ENCODE results near the gene TMEM209. TPM values are rescaled to one million over a fixed set of nuclear protein-coding genes. Genes with fewer than 3 reads are reported as not detected.
A peak's percentile ranks its signal among the peaks of the same experiment; 100 is the strongest.

TMEM209 gene
- polyA plus RNA-seq, 2 of the 4 experiments (the other 2 are of a cell fraction): 12.8 to 36.6 TPM

GRCh38 chr7:130218806-130219620 lies 13.8 kb upstream of the TMEM209 start:
- ATAC-seq: no peak
- CTCF ChIA-PET: no interaction called here

GRCh38 chr7:130216750-130217149 lies 11.5 kb upstream of the TMEM209 start:
- Histone ChIP-seq H3K4me1 (no peaks in the 10 kb centered on the region), H3K9me3 (no peaks in the 10 kb centered on the region), H3K4me3 (no peak overlapping the region), H3K27ac (no peak overlapping the region), H3K4me2 (no peak overlapping the region)
- ATAC-seq (peak; percentile 43 to 54; a peak in 2 of 6 replicates), FAIRE-seq (no peak), DNase-seq (ENCODE audit: low read depth in 1 of 2, low spot score in 1 of 2) (no peak)
- ChIA-PET POLR2A (interaction anchor here (0.6 kb wide), 1 partner anchor 22 kb away, joined by 3 read pairs; no protein-coding TSS in a partner anchor), CTCF (no interaction called here)
- WGBS (ENCODE audit: missing lambda C conversion rate): 33% methylated on average over 1 of the region's 1 CpG
- TF ChIP-seq SREBF2 (IDR thresholded peaks at IDR 0.05) (no peak), GATA3 (IDR thresholded peaks at IDR 0.05; ENCODE audit: borderline replicate concordance) (no peak), HEYL (CRISPR knock-in tag; IDR thresholded peaks at IDR 0.05) (no peak), RCOR1 (IDR thresholded peaks at IDR 0.05; ENCODE audit: low read depth, low read length) (no peak), JUN (IDR thresholded peaks at IDR 0.05) (no peak), FOXS1 (CRISPR knock-in tag; IDR thresholded peaks at IDR 0.05) (no peak), PHF8 (IDR thresholded peaks at IDR 0.05; ENCODE audit: borderline replicate concordance, low read depth) (no peak)
- TF ChIP-seq, protein P1, sequence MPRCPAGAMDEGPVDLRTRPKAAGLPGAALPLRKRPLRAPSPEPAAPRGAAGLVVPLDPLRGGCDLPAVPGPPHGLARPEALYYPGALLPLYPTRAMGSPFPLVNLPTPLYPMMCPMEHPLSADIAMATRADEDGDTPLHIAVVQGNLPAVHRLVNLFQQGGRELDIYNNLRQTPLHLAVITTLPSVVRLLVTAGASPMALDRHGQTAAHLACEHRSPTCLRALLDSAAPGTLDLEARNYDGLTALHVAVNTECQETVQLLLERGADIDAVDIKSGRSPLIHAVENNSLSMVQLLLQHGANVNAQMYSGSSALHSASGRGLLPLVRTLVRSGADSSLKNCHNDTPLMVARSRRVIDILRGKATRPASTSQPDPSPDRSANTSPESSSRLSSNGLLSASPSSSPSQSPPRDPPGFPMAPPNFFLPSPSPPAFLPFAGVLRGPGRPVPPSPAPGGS (IDR thresholded peaks at IDR 0.05): no peak
- TF ChIP-seq, protein P2, sequence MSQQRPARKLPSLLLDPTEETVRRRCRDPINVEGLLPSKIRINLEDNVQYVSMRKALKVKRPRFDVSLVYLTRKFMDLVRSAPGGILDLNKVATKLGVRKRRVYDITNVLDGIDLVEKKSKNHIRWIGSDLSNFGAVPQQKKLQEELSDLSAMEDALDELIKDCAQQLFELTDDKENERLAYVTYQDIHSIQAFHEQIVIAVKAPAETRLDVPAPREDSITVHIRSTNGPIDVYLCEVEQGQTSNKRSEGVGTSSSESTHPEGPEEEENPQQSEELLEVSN (IDR thresholded peaks at IDR 0.05; ENCODE audit: borderline replicate concordance, low read depth): no peak

More at GRCh38 chr7:130218806-130219620, 13.8 kb upstream of the TMEM209 start:
- TF ChIP-seq HOXB13 (CRISPR knock-in tag; IDR thresholded peaks at IDR 0.05; ENCODE audit: low read depth): no peak
- no peak for TF ChIP-seq BHLHE40 (IDR thresholded peaks at IDR 0.05; ENCODE audit: low read depth, low read length)
- no peak for TF ChIP-seq ZNF302 (CRISPR knock-in tag; IDR thresholded peaks at IDR 0.05)
- no peak for TF ChIP-seq EHMT2 (IDR thresholded peaks at IDR 0.05; ENCODE audit: low read depth)
- DNase-seq (ENCODE audit: low read depth in 1 of 2, low spot score in 1 of 2) (no peak), FAIRE-seq (no peak)
- H3K4me1 ChIP-seq: no peaks in the 10 kb centered on the region
- no peaks in the 10 kb centered on the region for H3K9me3 ChIP-seq
- no peak overlapping the region for H3K4me3 ChIP-seq
- POLR2A ChIA-PET: interaction anchor here (1.0 kb wide), 1 partner anchor 14 kb away, joined by 3 read pairs; the partner anchor contains the start of gene TMEM209
- no peak overlapping the region for H3K4me2 ChIP-seq
- H3K27ac ChIP-seq: no peak overlapping the region
- 82% methylated on average over 5 of the region's 5 CpGs for WGBS (ENCODE audit: missing lambda C conversion rate)

- 83% methylated on average over 9 of the region's 9 CpGs for whole genome bisulfite sequencing (ENCODE audit: missing lambda C conversion rate)
- Histone ChIP-seq H3K9me3 (no peaks in the 10 kb centered on the region), H3K4me3 (no peak overlapping the region), H3K4me2 (no peak overlapping the region), H3K27ac (no peak overlapping the region), H3K4me1 (no peaks in the 10 kb centered on the region)
- CTCF ChIA-PET: interaction anchor here (1.9 kb wide), 1 partner anchor 10 kb away, joined by 6 read pairs; no protein-coding TSS in a partner anchor
- ATAC-seq: peak; percentile 56 to 69; a peak in 4 of 6 replicates
- DNase-seq (ENCODE audit: low read depth in 1 of 2, low spot score in 1 of 2): no peak
- POLR2A ChIA-PET: no interaction called here
- FAIRE-seq: no peak
- TF ChIP-seq CHD2 (IDR thresholded peaks at IDR 0.05; ENCODE audit: low read length, partially characterized antibody) (no peak), CHD4 (IDR thresholded peaks at IDR 0.05; ENCODE audit: borderline replicate concordance) (no peak), NPAS2 (CRISPR knock-in tag; IDR thresholded peaks at IDR 0.05; ENCODE audit: borderline replicate concordance) (no peak), SMC3 (IDR thresholded peaks at IDR 0.05) (no peak), CTCF (IDR thresholded peaks at IDR 0.05) (no peak), EHMT2 (IDR thresholded peaks at IDR 0.05; ENCODE audit: low read depth) (no peak), POLR2A (IDR thresholded peaks at IDR 0.05; ENCODE audit: low read length) (no peak), FOSB (CRISPR knock-in tag; IDR thresholded peaks at IDR 0.05) (no peak), NR3C1 (IDR thresholded peaks at IDR 0.05) (no peak), NFE2L2 (conservative IDR thresholded peaks at IDR 0.05; ENCODE audit: low read length) (no peak), HDAC2 (IDR thresholded peaks at IDR 0.05) (no peak), HOXA7 (CRISPR knock-in tag; IDR thresholded peaks at IDR 0.05) (no peak), EP300 (IDR thresholded peaks at IDR 0.05) (no peak)
Observed at GRCh38 chr7:130216025-130216424, 10.8 kb upstream of the TMEM209 start.

All from A549 (cell line).